HG03060 (cell line): ENCODE measurements around the gene PLSCR1.
"Not testable (repeated sequence)": the region's sequence is repeated elsewhere in the genome, so short reads cannot be mapped to it uniquely, and the experiment has no call there.

ENCODE experiments used
- ATAC-seq: cut with Tn5 transposase; IDR thresholded peaks from one replicate; pipeline ENCODE4 v1.9.1; 2021; ENCODE audit warnings: low read depth, moderate number of reproducible peaks; ENCODE audit not compliant: unreplicated experiment

Gene PLSCR1

DNA sequence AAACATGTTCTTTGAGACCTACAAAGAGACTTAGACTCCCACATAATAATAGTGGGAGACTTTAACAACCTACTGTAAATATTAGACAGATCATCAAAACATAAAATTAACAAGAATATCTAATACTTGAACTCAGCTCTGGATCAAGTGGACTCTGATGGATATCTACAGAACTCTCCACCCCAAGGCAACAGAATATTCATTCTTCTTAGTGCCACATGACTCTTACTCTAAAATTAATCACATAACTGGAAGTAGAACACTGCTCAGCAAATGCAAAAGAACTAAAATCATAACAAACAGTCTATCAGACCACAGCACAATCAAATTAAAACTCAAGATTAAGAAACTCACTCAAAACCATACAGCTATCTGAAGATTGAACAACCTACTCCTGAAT lies 59.1 kb downstream of the PLSCR1 start:
- no peak for ATAC-seq

DNA sequence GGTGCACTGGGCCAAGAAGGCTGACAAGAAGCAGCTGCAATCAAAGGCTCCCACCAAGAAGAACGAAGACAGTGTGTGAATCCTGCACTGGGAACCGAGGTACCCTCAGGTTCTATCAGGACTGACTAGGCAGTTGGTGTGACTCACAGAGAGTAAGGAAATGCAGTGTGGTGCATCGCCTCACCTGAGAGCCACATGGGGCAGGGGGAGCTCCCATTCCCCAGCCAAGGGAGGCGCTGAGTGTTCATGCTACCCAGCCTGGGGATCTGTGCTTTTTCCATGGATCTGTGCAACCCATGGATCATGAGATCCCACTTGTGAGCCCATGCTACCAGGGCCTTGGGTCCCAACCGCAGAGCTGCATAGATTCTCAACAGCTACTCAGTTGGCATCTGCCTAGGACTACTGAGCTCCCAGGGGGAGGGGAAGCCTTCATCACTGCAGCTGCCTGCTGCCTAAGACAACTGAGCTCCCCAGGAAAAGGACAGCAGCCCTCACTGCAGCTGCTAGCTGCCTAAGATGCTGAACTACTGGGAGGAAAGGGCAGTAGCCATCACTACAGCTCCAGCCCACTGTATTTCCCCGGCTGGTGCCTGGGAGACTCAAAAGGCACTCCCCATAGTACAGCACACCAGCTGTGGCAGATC lies 68.2 kb downstream of the PLSCR1 start:
- no peak for ATAC-seq

DNA sequence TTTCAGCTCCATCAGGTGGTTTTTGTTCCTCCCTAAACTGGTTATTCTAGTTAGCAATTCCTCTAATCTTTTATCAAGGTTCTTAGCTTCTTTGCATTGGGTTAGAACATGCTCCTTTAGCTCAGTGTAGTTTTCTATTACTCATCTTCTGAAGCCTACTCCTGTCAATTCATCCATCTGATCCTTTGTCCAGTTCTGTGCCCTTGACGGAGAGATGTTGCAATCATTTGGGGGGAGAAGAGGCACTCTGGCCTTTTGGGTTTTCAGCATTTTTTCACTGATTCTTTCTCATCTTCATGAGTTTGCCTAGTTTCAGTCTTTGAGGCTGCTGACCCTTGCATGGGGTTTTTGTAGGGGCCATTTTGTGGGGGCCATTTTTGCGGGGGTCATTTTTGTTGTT lies 69.4 kb downstream of the PLSCR1 start:
- ATAC-seq = not testable (repeated sequence)

DNA sequence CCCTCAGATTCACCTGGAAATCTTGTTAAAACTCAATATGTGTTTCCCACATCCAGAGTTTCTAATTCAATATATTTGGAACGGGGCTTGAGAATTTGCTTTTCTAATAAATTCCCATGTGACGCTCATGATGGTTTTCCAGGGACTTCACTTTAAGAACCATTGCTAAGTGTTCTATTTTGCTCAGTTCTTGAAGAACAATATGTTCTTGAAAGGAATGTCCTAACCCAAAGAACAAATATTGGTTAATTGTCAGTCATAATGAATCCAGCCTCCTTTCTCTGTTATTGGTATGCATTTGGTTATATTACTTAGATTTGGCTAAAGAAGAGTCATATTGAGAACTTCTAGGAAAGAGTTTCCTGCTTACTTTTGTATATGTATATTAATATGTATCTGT lies 70.7 kb downstream of the PLSCR1 start:
- ATAC-seq = no peak

DNA sequence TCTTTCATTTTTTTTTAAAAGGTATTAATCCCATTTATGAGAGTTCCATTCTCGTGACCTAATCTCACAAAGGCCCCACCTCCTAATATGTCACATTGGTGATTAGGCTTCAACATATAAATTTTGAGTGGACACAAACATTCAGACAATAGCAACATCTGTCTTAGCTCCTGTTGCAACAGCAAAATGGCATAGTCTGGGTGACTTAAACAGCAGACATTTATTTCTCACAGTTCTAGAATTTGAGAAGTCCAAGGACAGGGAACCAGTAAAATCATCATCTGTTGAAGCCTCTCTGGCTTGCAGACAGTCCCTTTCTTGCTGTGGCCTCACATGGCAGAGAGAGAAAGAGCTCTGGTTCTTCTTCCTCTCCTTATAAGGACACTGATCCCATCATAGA lies 71.8 kb downstream of the PLSCR1 start:
- ATAC-seq = no peak

DNA sequence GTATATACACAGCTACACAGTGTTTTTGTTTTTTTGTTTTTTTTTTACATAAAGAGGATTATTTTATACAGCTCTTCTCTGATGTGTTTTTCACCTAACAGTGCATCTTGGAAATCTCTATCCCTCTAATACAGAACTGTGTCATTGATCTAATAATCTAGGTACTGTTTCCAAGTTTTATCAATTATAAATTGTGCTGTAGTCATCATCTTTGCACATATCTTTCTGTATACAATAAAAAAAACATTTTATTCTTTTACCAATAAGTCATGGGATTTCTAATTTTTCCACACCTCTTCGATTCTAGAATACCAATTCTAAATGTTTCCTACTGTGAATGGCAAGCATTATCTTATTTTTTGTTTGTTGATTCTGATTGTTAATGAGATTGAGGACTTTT lies 73.4 kb downstream of the PLSCR1 start:
- ATAC-seq = no peak

- ATAC-seq = no peak
These were observed 73.9 kb downstream of the PLSCR1 start for GRCh38 chr3:146470425-146470990.

- peak; percentile 96 for ATAC-seq
These were observed 75.0 kb downstream of the PLSCR1 start, which contains the start of gene PLSCR2 for GRCh38 chr3:146469150-146470017. Gene PLSCR2, minus strand, starts transcription at chr3:146469561. Its CDS starts 9,657 bp downstream, at chr3:146459904.

- ATAC-seq = no peak
These were observed 75.7 kb downstream of the PLSCR1 start for GRCh38 chr3:146468671-146469149.

GRCh38 chr3:146468234-146468633 lies 76.2 kb downstream of the PLSCR1 start:
- ATAC-seq = no peak

DNA sequence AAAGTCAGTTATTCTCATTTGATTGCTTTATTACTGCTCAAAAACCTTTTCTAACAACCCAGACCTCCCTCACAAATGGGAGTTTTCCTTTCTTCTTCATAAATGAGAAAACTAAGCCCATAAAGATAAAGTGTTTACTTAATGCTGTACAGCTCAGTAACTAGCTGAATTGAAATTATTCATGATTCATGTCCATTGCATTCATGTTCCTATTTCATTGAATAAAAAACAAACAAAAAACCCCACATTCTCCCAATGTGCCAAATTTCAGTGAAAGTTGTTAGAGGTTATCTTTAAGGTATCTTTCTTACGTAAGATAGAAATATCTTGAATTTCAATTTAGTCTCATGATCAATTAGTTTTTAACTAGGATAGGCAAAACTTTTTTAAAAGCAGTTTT lies 77.8 kb downstream of the PLSCR1 start:
- ATAC-seq = no peak

DNA sequence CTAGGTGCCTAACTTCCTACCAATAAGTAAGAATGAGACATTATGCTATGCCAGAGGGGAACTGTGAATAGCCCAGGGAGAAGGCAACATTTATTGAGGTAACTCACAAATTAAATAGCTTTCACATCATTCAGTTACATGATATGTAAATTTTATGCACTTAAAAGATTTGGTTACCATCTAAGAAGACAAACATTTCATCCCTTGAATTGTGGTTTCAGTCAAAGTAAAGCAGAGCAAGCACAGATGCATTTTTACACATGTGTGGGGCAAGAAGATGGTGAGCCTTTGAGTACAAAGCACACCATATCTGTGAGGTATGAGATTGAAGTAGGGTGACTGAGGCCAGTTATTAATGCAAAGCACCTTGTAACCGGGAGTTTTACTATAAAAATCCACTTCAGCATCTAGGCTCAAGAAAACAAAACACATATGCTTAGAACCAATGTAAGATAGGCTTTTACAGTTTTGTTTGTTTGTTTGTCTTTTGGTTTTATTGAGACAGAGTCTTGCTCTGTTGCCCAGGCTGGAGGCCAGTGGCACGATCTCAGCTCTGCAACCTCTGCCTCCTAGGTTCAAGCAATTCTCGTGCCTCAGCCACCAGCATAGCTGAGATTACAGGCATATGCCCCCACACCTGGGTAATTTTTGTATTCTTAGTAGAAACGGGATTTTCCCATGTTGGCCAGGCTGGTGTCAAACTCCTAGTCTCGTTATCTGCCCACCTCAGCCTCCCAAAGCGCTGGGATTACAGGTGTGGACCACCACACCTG lies 78.5 kb downstream of the PLSCR1 start:
- ATAC-seq = no peak
